Measurements from ENCODE around the gene ESF1.

Gene ESF1

GRCh38 chr20:13819885-13820645 is 35.3 kb upstream of the ESF1 start:
- in situ Hi-C loops (cut with HindIII; ENCODE audit: low sequenced_read_pairs) = loop anchor here (25.0 kb wide), 1 partner anchor 242 kb away; no protein-coding TSS in a partner anchor
- peak; percentile 48 for DNase-seq (ENCODE audit: low read depth)
- peak; percentile 41 for TF ChIP-seq CTCF (IDR thresholded peaks at IDR 0.05; ENCODE audit: low read depth, low read length, missing control alignments)
- no peak overlapping the region for H3K4me3 ChIP-seq (ENCODE audit: low read depth, low read length)

- no peak overlapping the region for H3K4me3 ChIP-seq (ENCODE audit: low read depth, low read length)
- TF ChIP-seq CTCF (IDR thresholded peaks at IDR 0.05; ENCODE audit: low read depth, low read length, missing control alignments) = no peak
- in situ Hi-C loops (cut with HindIII; ENCODE audit: low sequenced_read_pairs) = loop anchor here (25.0 kb wide), 1 partner anchor 245 kb away; no protein-coding TSS in a partner anchor
- no peak for DNase-seq (ENCODE audit: low read depth)
Measured at GRCh38 chr20:13817342-13817741, 32.6 kb upstream of the ESF1 start.

GRCh38 chr20:13816757-13817156 is 32.0 kb upstream of the ESF1 start:
- in situ Hi-C loops (cut with HindIII; ENCODE audit: low sequenced_read_pairs) = loop anchor here (25.0 kb wide), 1 partner anchor 246 kb away; no protein-coding TSS in a partner anchor
- DNase-seq (ENCODE audit: low read depth) = no peak
- TF ChIP-seq CTCF (IDR thresholded peaks at IDR 0.05; ENCODE audit: low read depth, low read length, missing control alignments) = no peak
- no peak overlapping the region for H3K4me3 ChIP-seq (ENCODE audit: low read depth, low read length)

GRCh38 chr20:13814672-13815071 is 30.0 kb upstream of the ESF1 start:
- TF ChIP-seq CTCF (IDR thresholded peaks at IDR 0.05; ENCODE audit: low read depth, low read length, missing control alignments) = no peak
- no peak for DNase-seq (ENCODE audit: low read depth)
- in situ Hi-C loops (cut with HindIII; ENCODE audit: low sequenced_read_pairs) = loop anchor here (25.0 kb wide), 1 partner anchor 248 kb away; no protein-coding TSS in a partner anchor
- no peak overlapping the region for H3K4me3 ChIP-seq (ENCODE audit: low read depth, low read length)

- H3K4me3 ChIP-seq (ENCODE audit: low read depth, low read length) = no peak overlapping the region
- in situ Hi-C loops (cut with HindIII; ENCODE audit: low sequenced_read_pairs) = loop anchor here (25.0 kb wide), 1 partner anchor 248 kb away; no protein-coding TSS in a partner anchor
- no peak for TF ChIP-seq CTCF (IDR thresholded peaks at IDR 0.05; ENCODE audit: low read depth, low read length, missing control alignments)
- DNase-seq (ENCODE audit: low read depth) = no peak
Measured at GRCh38 chr20:13813910-13814309, 29.2 kb upstream of the ESF1 start.

- in situ Hi-C loops (cut with HindIII; ENCODE audit: low sequenced_read_pairs) = loop anchor here (25.0 kb wide), 1 partner anchor 252 kb away; no protein-coding TSS in a partner anchor
- no peak for TF ChIP-seq CTCF (IDR thresholded peaks at IDR 0.05; ENCODE audit: low read depth, low read length, missing control alignments)
- H3K4me3 ChIP-seq (ENCODE audit: low read depth, low read length) = no peak overlapping the region
- DNase-seq (ENCODE audit: low read depth) = no peak
Measured at GRCh38 chr20:13810446-13810845, 25.7 kb upstream of the ESF1 start.
